ENCODE results near the gene CCSER1.

- TF ChIP-seq CTCF (IDR thresholded peaks at IDR 0.05) (no peak), POLR2A (IDR thresholded peaks at IDR 0.05) (no peak)
These were observed 1343.5 kb downstream of the CCSER1 start for GRCh38 chr4:91470671-91471070.
